WI38 (cell line): ENCODE data around the gene SLC38A1.

Experiments
- H3K4me3 ChIP-seq: 2 replicates; pipeline ENCODE4 v1.5.1; 2011; ENCODE audit warnings: low read depth, mild to moderate bottlenecking, control low read depth, low read length
- TF ChIP-seq, protein P1 (sequence below): IDR thresholded peaks from 2 replicates; pipeline ENCODE4 v1.5.1; 2012; ENCODE audit warnings: low read depth, mild to moderate bottlenecking, control low read depth, low read length

SLC38A1 gene

GRCh38 chr12:46152456-46152855 lies 116.4 kb downstream of the SLC38A1 start:
- no peak overlapping the region for H3K4me3 ChIP-seq
- TF ChIP-seq, protein P1, sequence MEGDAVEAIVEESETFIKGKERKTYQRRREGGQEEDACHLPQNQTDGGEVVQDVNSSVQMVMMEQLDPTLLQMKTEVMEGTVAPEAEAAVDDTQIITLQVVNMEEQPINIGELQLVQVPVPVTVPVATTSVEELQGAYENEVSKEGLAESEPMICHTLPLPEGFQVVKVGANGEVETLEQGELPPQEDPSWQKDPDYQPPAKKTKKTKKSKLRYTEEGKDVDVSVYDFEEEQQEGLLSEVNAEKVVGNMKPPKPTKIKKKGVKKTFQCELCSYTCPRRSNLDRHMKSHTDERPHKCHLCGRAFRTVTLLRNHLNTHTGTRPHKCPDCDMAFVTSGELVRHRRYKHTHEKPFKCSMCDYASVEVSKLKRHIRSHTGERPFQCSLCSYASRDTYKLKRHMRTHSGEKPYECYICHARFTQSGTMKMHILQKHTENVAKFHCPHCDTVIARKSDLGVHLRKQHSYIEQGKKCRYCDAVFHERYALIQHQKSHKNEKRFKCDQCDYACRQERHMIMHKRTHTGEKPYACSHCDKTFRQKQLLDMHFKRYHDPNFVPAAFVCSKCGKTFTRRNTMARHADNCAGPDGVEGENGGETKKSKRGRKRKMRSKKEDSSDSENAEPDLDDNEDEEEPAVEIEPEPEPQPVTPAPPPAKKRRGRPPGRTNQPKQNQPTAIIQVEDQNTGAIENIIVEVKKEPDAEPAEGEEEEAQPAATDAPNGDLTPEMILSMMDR = no peak

- H3K4me3 ChIP-seq = no peak overlapping the region
- TF ChIP-seq, protein P1 = no peak
Measured at GRCh38 chr12:46150735-46151134, 118.1 kb downstream of the SLC38A1 start.

GRCh38 chr12:46149905-46150304 lies 118.9 kb downstream of the SLC38A1 start:
- H3K4me3 ChIP-seq = no peak overlapping the region
- TF ChIP-seq, protein P1 = no peak

GRCh38 chr12:46149079-46149464 lies 119.8 kb downstream of the SLC38A1 start:
- H3K4me3 ChIP-seq = no peak overlapping the region
- TF ChIP-seq, protein P1 = no peak

DNA sequence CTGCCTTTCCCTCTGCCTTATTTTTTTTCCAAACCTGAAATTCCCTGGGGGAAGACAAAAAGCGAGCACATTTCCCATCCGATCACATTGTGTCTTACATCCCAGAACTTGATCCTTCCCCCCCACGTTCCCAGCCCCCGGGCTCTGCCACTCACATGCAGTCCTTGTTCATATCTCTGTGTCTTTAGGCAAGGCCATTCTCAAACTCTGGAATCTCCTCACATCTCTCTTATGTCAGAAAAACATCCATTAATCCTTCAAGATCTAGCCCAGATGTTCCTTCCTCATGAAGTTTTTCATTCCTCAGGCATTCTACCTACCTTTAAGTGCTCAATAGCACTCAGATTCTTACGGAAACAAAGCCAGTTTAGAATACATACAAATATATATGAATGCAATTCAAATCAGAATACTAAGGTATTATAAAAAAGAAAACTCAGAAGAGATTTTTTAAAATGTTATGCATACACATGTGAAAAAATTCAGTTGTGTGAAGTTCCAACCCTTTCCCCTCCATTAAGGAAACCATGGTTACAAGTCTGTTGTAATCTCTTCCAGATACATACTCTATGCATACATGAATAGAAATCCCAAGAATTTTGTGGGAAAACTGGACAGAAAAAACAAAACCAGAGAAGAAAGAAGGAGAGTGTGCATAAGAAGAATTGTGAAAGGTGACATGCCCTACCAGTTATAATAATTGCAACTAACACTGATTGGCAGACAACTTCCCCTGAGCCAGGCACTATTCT lies 120.3 kb downstream of the SLC38A1 start:
- TF ChIP-seq, protein P1 = no peak
- H3K4me3 ChIP-seq = no peak overlapping the region

- TF ChIP-seq, protein P1 = no peak
- H3K4me3 ChIP-seq = no peak overlapping the region
Measured at GRCh38 chr12:46147144-46147543, 121.7 kb downstream of the SLC38A1 start.

DNA sequence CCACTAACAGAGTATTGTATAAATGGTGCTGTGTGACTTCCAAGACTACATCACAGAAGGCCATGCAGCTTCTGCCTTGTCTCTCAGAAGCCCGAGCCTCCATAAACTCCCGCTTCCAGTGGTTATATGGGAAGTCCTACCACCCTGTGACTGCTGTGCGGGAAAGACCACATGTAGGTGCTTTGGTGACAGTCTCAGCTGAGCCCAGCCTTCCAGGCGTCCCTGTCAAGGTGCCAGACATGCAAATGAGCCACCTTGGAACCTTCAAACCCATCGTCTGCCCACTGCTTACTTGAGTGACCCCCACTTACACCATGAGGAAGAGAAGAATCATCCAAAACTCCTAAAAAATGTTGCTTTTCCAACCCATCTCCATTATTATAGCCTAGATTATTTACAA lies 123.0 kb downstream of the SLC38A1 start:
- no peak overlapping the region for H3K4me3 ChIP-seq
- TF ChIP-seq, protein P1 = no peak
